Naive B cell (primary cell): Measurements from ENCODE around the gene DRAM1. TPM values are rescaled to one million over a fixed set of nuclear protein-coding genes. Genes with fewer than 3 reads are reported as not detected.

Experiments
- ATAC-seq, 2 donors: fragments of 150-1000 bp; cut with Tn5 transposase; 2 replicates each; pipeline ENCODE4 v1.10.0; 2021; ENCODE audit warnings: low read depth in 2 of 2, mild to moderate bottlenecking in 2 of 2, moderate library complexity in 2 of 2
- DNase-seq: peaks from one replicate; pipeline ENCODE4 v3.0.0; 2022
- H3K27ac Mint-ChIP-seq, 6 donors: one replicate each; pipeline ENCODE4 v1.8.0; 2020 to 2022; ENCODE audit warnings: mild to moderate bottlenecking in 6 of 6, mixed read lengths in 6 of 6, moderate library complexity in 5 of 6, inconsistent platforms in 2 of 6
- H3K27me3 Mint-ChIP-seq, 3 donors: one replicate each; pipeline ENCODE4 v1.8.0; 2021 to 2022; ENCODE audit warnings: mixed read lengths in 3 of 3, mild to moderate bottlenecking in 1 of 3
- H3K36me3 Mint-ChIP-seq, 2 donors: one replicate each; pipeline ENCODE4 v1.8.0; 2020 to 2022; ENCODE audit warnings: mixed read lengths in 2 of 2, inconsistent platforms in 1 of 2, mild to moderate bottlenecking in 1 of 2
- H3K4me1 Mint-ChIP-seq, 3 donors: one replicate each; pipeline ENCODE4 v1.8.0; 2020 to 2022; ENCODE audit warnings: mixed read lengths in 3 of 3, inconsistent platforms in 1 of 3, mild to moderate bottlenecking in 1 of 3, moderate library complexity in 1 of 3
- H3K4me3 Mint-ChIP-seq, 8 donors: one replicate each; pipeline ENCODE4 v1.8.0; 2020 to 2022; ENCODE audit warnings: mild to moderate bottlenecking in 8 of 8, mixed read lengths in 8 of 8, moderate library complexity in 8 of 8, inconsistent platforms in 2 of 8
- H3K9me3 Mint-ChIP-seq, 7 donors: one replicate each; pipeline ENCODE4 v1.8.0; 2020 to 2022; ENCODE audit warnings: mixed read lengths in 7 of 7, mild to moderate bottlenecking in 5 of 7, inconsistent platforms in 2 of 7, moderate library complexity in 1 of 7
- polyA plus RNA-seq, 6 donors: library from polyadenylated mRNA; unstranded; fragments of 300-500 nt; fragmentation: Illumina TruSeq; gene quantifications; one replicate each; pipeline ENCODE4 v1.2.3, GENCODE V29; 2021; ENCODE audit warnings: low read depth in 6 of 6

The DRAM1 gene
- polyA plus RNA-seq, 6 donors from 2014 or later, result 3.2 to 7.5 (median 6.4) TPM; not detected in 1

- H3K27me3 Mint-ChIP-seq, result no peaks in the 10 kb centered on the region
- no peaks in the 10 kb centered on the region for H3K9me3 Mint-ChIP-seq
- peaks cover 26 to 42% (median 36%) of the 10 kb centered on the region in 3 donors for H3K4me1 Mint-ChIP-seq
Measured at GRCh38 chr12:101942250-101942605, 64.8 kb downstream of the DRAM1 start.

DNA sequence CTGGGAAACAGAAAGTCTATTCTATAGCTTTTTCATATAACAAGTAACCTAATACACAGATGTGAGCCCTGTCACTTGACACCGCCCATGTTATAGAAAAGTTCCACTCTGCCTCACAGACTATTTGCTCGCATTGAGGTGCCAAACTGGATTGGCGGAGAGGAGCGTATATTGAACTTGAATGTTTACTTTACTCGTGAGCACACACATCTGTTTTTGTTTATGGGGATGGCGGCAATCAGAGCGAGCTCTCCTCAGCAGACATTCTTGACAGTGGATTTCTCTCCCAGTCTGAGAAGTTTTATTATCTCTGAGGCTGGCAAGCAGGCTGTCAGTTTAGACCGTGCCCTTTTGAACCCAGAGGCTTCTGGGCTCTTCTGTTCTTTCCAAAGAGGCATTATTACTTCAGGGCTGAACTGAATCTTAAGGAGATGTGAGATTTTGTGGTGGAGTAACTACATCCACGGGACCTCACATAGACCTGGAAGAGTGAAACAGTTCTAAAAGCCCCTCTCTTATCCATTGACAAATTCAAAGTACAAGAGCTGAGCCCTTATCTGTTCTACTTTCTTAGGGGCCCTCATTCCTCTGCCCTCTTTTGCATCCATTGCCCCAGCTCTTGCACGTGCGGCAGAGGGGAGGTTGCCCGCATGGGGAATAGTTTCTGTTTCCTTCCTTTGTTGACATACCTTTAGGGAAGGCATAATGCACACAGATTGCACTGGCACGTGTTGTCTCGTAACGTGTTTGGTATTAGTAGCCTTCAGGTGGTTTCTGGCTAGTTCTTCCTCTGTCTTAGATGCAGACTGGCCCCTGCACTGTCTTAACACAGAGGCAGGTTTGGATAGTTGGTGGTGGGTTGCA is 68.2 kb downstream of the DRAM1 start:
- peaks cover 12 to 27% (median 18%) of the 10 kb centered on the region in 3 donors for H3K4me1 Mint-ChIP-seq
- H3K4me3 Mint-ChIP-seq, result no peak overlapping the region
- no peaks in the 10 kb centered on the region for H3K27me3 Mint-ChIP-seq
- no peaks in the 10 kb centered on the region for H3K36me3 Mint-ChIP-seq
- H3K27ac Mint-ChIP-seq, result no peak overlapping the region
- no peak for ATAC-seq
- H3K9me3 Mint-ChIP-seq, result no peaks in the 10 kb centered on the region
- DNase-seq, result no peak

More at GRCh38 chr12:101942250-101942605, 64.8 kb downstream of the DRAM1 start:
- no peak for DNase-seq
- H3K4me3 Mint-ChIP-seq, result no peak overlapping the region
- ATAC-seq, result no peak
- H3K27ac Mint-ChIP-seq, result peak overlapping the region in 2 of 6 donors; percentile 34 to 58
- no peaks in the 10 kb centered on the region for H3K36me3 Mint-ChIP-seq

GRCh38 chr12:101946233-101946611 is 68.8 kb downstream of the DRAM1 start:
- Mint-ChIP-seq H3K27ac (no peak overlapping the region), H3K4me3 (no peak overlapping the region), H3K27me3 (no peaks in the 10 kb centered on the region), H3K9me3 (no peaks in the 10 kb centered on the region), H3K36me3 (no peaks in the 10 kb centered on the region), H3K4me1 (peaks cover 10 to 21% (median 13%) of the 10 kb centered on the region in 3 donors)
- ATAC-seq, result no peak
- no peak for DNase-seq

DNA sequence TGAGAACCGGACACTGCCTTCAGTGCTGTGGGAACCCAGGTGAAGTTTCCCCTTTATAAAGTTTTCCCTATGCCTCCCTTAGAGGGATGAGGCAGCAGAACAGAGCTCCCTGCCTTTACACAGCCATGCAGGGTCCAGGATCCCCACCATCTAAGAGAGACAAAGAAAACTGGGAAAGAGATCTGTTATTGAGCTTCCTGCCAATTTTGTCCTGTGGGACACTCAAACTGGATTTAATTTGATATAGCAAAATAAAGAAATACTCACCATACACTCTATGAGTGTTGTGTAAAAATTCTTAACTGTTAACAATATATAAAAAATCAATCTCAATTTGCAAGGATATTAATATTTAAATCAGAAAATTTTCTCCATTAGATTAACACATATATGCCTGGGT is 69.9 kb downstream of the DRAM1 start:
- H3K27me3 Mint-ChIP-seq, result no peaks in the 10 kb centered on the region
- peaks cover 0 to 10% (median 2%) of the 10 kb centered on the region in 3 donors for H3K4me1 Mint-ChIP-seq
- H3K36me3 Mint-ChIP-seq, result peaks cover 0 to 7% of the 10 kb centered on the region in 2 donors
- H3K4me3 Mint-ChIP-seq, result no peak overlapping the region
- ATAC-seq, result no peak
- H3K27ac Mint-ChIP-seq, result no peak overlapping the region
- no peaks in the 10 kb centered on the region for H3K9me3 Mint-ChIP-seq
- DNase-seq, result no peak

GRCh38 chr12:101948365-101948764 is 71.0 kb downstream of the DRAM1 start:
- Mint-ChIP-seq H3K4me1 (peaks cover 0 to 6% (median 0%) of the 10 kb centered on the region in 3 donors), H3K4me3 (no peak overlapping the region), H3K9me3 (peaks cover 0 to 3% (median 0%) of the 10 kb centered on the region in 7 donors), H3K36me3 (peaks cover 0 to 7% of the 10 kb centered on the region in 2 donors), H3K27me3 (no peaks in the 10 kb centered on the region), H3K27ac (peak overlapping the region in 1 of 6 donors; percentile 43)
- ATAC-seq (no peak), DNase-seq (no peak)

GRCh38 chr12:101951002-101951670 is 73.8 kb downstream of the DRAM1 start:
- no peak overlapping the region for H3K4me3 Mint-ChIP-seq
- ATAC-seq (no peak), DNase-seq (no peak)
- H3K27ac Mint-ChIP-seq, result no peak overlapping the region
- peaks cover 0 to 7% (median 2%) of the 10 kb centered on the region in 7 donors for H3K9me3 Mint-ChIP-seq
- peaks cover 0 to 4% (median 0%) of the 10 kb centered on the region in 3 donors for H3K27me3 Mint-ChIP-seq
- H3K36me3 Mint-ChIP-seq, result peaks cover 0 to 14% of the 10 kb centered on the region in 2 donors
- no peaks in the 10 kb centered on the region for H3K4me1 Mint-ChIP-seq

GRCh38 chr12:101954113-101954512 is 76.7 kb downstream of the DRAM1 start:
- H3K27me3 Mint-ChIP-seq, result peaks cover 0 to 4% (median 0%) of the 10 kb centered on the region in 3 donors
- H3K4me1 Mint-ChIP-seq, result no peaks in the 10 kb centered on the region
- peaks cover 0 to 8% (median 5%) of the 10 kb centered on the region in 7 donors for H3K9me3 Mint-ChIP-seq
- no peak overlapping the region for H3K4me3 Mint-ChIP-seq
- H3K36me3 Mint-ChIP-seq, result peaks cover 0 to 14% of the 10 kb centered on the region in 2 donors
- DNase-seq (no peak), ATAC-seq (no peak)
- no peak overlapping the region for H3K27ac Mint-ChIP-seq

- H3K4me1 Mint-ChIP-seq, result no peaks in the 10 kb centered on the region
- H3K27me3 Mint-ChIP-seq, result peaks cover 0 to 4% (median 0%) of the 10 kb centered on the region in 3 donors
- H3K9me3 Mint-ChIP-seq, result peaks cover 2 to 12% (median 8%) of the 10 kb centered on the region in 7 donors
- DNase-seq, result no peak
- no peak for ATAC-seq
- H3K4me3 Mint-ChIP-seq, result no peak overlapping the region
- peaks cover 0 to 17% of the 10 kb centered on the region in 2 donors for H3K36me3 Mint-ChIP-seq
- peak overlapping the region in 2 of 6 donors; percentile 22 to 26 for H3K27ac Mint-ChIP-seq
Measured at GRCh38 chr12:101954676-101955075, 77.3 kb downstream of the DRAM1 start.

DNA sequence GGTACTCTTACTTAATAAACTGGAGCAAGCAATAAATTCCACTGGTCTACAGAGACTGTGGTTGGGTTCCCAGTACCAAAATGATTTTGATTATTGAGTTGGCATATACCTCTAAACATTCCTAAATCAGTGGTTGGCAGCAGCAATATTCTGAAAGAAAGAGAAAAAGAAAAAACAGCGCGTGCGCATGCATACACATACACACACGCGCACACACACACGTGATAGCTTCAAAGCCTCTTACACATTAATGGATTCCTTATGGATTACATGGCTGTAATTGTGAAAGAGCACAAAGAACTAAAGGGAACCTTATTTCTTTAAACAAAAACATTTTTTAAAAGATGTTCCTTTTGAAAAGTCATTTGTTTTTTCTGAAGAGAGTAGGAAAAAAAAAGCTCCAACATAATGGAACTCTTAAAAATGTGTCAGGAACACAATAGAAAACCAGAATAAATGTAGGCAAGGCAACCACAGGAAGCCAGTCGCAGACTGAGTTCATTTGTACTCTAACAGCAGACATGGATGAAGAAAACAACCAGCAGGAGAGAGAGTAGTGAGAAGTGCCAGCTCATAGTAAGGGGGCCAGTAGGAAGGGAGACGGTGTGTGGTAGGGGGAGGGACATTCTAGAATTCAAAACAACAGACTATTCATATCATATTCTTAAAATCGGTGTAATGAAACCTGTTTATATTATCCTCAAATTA is 80.0 kb downstream of the DRAM1 start:
- ATAC-seq, result no peak
- Mint-ChIP-seq H3K4me1 (no peaks in the 10 kb centered on the region), H3K4me3 (no peak overlapping the region), H3K27me3 (peaks cover 0 to 4% (median 0%) of the 10 kb centered on the region in 3 donors), H3K27ac (peak overlapping the region in 1 of 6 donors; percentile 7), H3K9me3 (peaks cover 2 to 18% (median 10%) of the 10 kb centered on the region in 7 donors), H3K36me3 (peaks cover 0 to 22% of the 10 kb centered on the region in 2 donors)
- DNase-seq, result no peak

GRCh38 chr12:101959607-101960006 is 82.2 kb downstream of the DRAM1 start:
- Mint-ChIP-seq H3K4me1 (no peaks in the 10 kb centered on the region), H3K27me3 (no peaks in the 10 kb centered on the region), H3K36me3 (peaks cover 0 to 15% of the 10 kb centered on the region in 2 donors), H3K9me3 (peaks cover 2 to 13% (median 8%) of the 10 kb centered on the region in 7 donors), H3K27ac (no peak overlapping the region), H3K4me3 (no peak overlapping the region)
- ATAC-seq, result no peak
- DNase-seq, result no peak

- Mint-ChIP-seq H3K27me3 (no peaks in the 10 kb centered on the region), H3K4me3 (no peak overlapping the region), H3K27ac (no peak overlapping the region), H3K9me3 (peaks cover 2 to 12% (median 8%) of the 10 kb centered on the region in 7 donors), H3K36me3 (peaks cover 0 to 15% of the 10 kb centered on the region in 2 donors), H3K4me1 (peaks cover under 1 to 8% (median 4%) of the 10 kb centered on the region in 3 donors)
- ATAC-seq (no peak), DNase-seq (no peak)
Measured at GRCh38 chr12:101962486-101962885, 85.1 kb downstream of the DRAM1 start.

- peaks cover 0 to 15% of the 10 kb centered on the region in 2 donors for H3K36me3 Mint-ChIP-seq
- peak overlapping the region in 1 of 6 donors; percentile 60 for H3K27ac Mint-ChIP-seq
- no peak overlapping the region for H3K4me3 Mint-ChIP-seq
- H3K9me3 Mint-ChIP-seq, result peaks cover 0 to 11% (median 7%) of the 10 kb centered on the region in 7 donors
- ATAC-seq, result no peak
- no peaks in the 10 kb centered on the region for H3K27me3 Mint-ChIP-seq
- DNase-seq, result no peak
- H3K4me1 Mint-ChIP-seq, result peaks cover 7 to 16% (median 12%) of the 10 kb centered on the region in 3 donors
Measured at GRCh38 chr12:101963697-101964096, 86.3 kb downstream of the DRAM1 start.

DNA sequence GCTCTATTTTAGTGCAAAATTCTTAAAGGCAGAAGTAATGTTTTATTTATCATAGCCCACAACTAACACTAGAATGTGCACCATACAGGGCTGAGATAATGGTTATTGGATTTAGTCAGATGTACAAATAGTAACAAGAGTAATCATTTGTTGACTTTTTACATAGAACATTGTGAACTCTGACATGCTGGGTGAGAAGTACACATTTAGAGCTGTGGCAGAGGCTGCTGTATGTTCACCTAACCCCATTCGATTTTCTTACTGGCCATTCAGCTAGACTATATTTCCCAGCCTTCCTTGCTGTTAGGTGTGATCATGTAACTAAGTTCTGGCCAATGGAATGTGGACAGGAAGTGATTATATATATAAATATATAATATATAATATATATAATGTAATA is 89.1 kb downstream of the DRAM1 start:
- Mint-ChIP-seq H3K4me1 (peaks cover 7 to 16% (median 12%) of the 10 kb centered on the region in 3 donors), H3K36me3 (no peaks in the 10 kb centered on the region), H3K27ac (no peak overlapping the region), H3K4me3 (no peak overlapping the region), H3K27me3 (no peaks in the 10 kb centered on the region), H3K9me3 (peaks cover 0 to 3% (median 0%) of the 10 kb centered on the region in 7 donors)
- DNase-seq (no peak), ATAC-seq (no peak)
